HG03558 (cell line): ENCODE data around the gene GRAP2.

Source experiments
- ATAC-seq: cut with Tn5 transposase; IDR thresholded peaks from one replicate; pipeline ENCODE4 v1.9.1; 2021; ENCODE audit warnings: moderate number of reproducible peaks; ENCODE audit not compliant: unreplicated experiment; ENCODE audit errors: extremely low read depth

Gene GRAP2

GRCh38 chr22:39959640-39960447 lies 59.0 kb downstream of the GRAP2 start, which contains the start of gene TMA7B:
Gene TMA7B (plus strand): TSS chr22:39960397. CDS start chr22:39964375, 3,978 bp downstream.
- no peak for ATAC-seq

- peak; percentile 55 for ATAC-seq
These were observed 60.2 kb downstream of the GRAP2 start for GRCh38 chr22:39960791-39961746.

- no peak for ATAC-seq
These were observed 61.2 kb downstream of the GRAP2 start for GRCh38 chr22:39962071-39962470.

DNA sequence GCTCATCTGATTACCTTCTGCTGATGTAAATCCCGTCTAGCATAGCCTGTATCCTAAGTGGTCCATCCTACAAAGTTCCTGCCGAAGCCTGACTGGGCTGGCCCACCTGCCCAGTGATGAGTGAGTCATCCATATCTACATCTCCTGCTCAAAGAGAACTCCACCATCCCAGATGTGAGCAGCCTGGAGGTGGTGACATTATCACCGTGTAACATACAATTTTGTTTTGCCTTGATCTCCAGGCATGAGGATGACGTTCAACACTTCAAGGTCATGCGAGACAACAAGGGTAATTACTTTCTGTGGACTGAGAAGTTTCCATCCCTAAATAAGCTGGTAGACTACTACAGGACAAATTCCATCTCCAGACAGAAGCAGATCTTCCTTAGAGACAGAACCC lies 64.9 kb downstream of the GRAP2 start:
- no peak for ATAC-seq

- ATAC-seq, result no peak
These were observed 65.6 kb downstream of the GRAP2 start for GRCh38 chr22:39966470-39966869.

DNA sequence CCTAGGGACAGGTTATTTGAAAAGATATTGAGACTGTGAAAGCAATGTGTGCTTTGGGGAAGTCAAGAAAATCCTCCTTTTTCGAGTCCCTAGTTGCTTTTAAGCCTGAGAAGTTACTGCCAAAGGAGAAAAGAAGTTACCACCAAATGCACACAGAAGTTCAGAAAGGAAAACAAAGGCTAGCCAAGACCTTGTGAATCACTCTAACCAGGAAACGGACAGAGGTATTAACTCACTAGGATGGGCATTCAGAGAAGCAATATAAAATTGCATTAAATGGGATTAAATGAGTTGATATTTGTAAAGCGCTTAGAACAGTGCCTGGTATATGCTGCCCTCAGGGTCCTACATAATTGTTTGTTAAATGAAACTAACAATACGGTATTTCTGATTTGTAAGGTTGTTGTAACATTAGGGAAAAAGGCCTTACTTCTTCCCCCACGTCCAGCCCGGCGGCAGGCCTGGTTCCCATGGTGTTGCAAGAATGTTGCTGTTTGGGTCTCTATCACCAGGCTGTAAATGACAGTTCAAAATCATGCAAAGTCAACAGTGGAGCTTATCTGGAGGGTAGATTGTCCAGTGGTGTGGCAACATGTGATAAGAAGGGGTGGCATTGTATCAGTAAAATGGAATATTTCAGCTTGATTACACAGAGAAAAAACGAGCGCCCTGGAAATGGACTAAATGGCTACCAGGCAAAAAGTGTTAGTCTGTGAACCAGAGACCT lies 66.4 kb downstream of the GRAP2 start:
- no peak for ATAC-seq

DNA sequence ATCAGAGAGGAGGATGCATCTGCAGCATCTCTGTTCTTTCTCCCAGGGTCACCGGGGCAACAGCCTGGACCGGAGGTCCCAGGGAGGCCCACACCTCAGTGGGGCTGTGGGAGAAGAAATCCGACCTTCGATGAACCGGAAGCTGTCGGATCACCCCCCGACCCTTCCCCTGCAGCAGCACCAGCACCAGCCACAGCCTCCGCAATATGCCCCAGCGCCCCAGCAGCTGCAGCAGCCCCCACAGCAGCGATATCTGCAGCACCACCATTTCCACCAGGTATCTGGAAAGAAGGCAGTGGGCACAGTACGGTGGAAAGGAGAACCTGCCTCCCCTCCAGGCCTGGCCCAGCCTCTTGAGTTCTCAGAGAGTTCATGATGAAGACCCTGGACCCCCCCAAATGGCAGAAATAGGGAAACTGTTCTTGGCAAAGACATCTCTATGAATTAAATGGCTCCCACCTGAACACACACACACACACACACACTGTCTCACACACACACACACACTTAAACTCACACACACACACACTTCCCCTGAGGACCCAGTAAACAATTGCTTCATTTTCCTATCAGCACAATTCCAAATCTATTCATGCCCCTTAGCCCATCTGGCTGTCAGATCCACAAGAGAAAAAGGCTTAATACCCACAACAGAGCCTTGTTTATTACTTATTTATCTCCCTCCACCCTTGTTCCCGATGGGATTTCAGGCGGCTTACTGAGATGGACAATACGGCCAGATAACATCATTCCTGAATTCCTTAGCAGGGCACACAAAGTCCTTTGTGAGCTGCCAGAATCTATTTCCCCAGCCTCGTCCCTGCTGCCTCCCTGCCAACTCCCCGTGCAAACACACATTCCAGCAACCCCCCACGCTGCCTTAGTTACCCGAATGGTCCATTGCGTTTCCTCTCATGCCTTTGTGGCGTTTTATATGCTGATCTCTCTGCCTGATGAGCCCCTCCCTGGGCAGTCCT lies 67.4 kb downstream of the GRAP2 start:
- ATAC-seq, result no peak

DNA sequence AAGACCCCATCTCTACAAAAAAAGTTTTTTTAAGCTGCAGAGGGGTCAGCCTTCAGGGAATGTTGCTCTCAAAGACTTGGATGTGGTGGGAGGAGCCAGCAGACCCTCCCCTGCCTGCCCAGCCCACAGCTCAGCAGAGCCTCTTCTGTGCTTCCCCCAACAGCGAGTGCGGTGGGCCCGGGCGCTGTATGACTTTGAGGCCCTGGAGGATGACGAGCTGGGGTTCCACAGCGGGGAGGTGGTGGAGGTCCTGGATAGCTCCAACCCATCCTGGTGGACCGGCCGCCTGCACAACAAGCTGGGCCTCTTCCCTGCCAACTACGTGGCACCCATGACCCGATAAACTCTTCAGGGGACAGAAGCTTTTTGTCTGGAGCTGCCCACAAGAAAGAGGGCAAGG lies 69.9 kb downstream of the GRAP2 start:
- no peak for ATAC-seq

DNA sequence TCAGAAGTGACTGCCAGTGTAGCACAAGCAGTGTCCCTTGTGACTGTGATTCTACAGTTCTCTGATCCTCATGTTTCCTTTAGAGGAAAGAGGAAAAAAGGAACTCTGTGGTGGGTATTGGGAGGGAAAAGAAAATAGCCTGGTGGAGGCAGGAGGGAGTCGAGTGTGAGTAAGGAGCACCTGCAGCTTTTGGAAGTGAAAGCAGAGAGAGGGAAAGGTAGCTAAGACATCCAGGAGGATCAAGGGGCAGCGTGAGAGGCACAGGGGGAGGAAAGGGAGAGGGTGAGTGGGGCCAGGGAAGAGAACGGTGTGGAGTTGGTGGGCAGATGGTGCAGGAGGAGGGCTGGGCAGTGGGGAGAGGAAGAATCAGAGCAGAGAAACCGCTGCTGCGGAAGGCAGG lies 71.8 kb downstream of the GRAP2 start:
- no peak for ATAC-seq

DNA sequence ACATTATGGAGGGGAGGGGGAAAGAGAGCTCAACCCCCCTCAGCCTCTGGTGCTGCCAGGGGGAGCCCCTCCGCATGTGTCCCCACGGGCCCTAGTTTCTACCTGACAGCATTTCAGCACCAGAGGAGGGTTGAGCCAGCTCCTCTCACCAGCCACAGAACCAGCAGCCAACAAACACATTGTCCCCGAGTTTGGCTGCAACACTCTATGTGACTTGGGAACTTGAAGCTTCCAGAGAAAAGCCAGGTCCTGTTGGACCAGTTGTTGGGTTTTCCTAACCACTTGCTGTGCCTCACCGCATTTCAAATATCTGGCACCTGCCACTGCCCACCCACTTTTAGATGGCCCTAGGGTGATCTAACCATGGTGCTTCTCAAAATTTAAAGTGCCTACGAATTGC lies 72.8 kb downstream of the GRAP2 start:
- no peak for ATAC-seq

GRCh38 chr22:39974065-39974464 lies 73.2 kb downstream of the GRAP2 start:
- ATAC-seq, result no peak

GRCh38 chr22:39979048-39979447 lies 78.2 kb downstream of the GRAP2 start:
- ATAC-seq, result no peak

DNA sequence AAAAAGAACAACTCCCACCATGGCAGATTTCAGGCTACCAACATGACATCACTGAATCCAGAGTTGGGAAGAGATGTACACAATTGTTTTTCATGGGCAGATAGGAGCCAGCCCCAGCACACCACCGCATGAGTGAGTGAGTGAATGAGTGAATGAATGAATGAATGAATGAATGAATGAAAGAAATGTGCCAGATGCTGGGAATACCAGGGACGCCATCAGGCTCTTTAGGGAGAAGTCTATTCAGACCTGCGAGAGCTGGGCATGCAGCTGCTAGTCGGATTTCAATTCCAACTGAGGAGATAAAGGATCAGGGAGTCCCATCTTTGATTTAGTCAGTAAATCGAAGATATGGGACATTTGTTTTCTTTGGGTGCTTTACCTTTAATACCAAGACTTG lies 78.6 kb downstream of the GRAP2 start:
- ATAC-seq, result no peak

DNA sequence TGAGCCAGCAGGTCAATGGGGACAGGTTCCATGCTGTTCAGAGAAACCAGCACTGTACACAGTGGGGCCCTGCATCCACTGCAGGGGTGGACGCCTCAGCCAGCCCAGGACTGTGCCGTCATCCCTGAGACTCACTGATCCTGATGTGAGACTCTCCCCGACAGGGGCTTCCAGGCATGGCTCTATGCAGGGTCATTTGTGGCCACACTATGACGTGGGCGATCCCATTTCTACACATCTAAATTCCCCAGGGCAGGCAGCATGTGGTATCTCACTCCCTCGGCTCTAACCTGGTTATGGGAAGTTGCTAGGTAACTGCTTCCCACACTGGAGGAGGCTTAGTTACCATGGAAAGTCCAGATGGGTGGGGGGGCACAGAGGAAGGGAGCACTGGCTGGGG lies 79.7 kb downstream of the GRAP2 start:
- ATAC-seq, result no peak

DNA sequence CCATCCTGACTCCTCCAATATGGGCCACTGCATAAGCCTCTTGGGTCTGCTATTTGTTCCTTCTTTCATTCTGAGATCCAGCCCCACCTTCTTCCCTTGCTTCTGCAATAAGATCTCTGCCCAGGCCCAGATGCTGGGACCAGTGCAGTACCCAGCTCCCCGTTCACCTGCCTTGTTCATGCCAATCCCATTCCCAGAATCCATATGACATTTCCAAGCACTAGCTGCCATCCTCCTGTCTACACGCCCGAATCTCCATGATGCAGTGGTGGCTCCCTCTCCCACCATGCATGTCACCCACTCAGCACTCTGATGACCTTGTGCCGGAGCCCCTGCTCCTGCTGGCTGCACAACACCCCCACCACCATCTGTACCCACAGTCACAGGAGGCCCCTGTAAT lies 82.5 kb downstream of the GRAP2 start:
- no peak for ATAC-seq

GRCh38 chr22:39984006-39984405 lies 83.1 kb downstream of the GRAP2 start:
- no peak for ATAC-seq

DNA sequence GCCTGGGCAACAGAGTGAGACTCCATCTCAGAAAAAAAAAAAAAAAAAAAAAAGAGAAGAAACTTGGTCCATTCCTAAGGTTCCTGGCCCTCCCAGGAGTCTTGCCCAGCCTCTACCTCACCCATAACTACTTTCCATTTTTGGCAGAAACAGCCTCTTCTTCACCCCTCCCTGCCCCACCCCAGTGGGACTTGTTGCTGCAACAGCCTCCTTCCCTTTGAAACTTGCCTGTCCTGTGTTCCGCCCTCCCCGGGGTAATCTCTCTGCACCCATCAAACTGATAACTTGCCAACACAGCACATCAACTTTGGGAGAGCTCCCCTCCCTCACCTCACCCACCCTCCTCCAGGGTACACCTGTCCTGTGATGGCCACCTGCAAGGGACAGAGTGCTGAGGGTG lies 83.9 kb downstream of the GRAP2 start:
- ATAC-seq, result no peak

DNA sequence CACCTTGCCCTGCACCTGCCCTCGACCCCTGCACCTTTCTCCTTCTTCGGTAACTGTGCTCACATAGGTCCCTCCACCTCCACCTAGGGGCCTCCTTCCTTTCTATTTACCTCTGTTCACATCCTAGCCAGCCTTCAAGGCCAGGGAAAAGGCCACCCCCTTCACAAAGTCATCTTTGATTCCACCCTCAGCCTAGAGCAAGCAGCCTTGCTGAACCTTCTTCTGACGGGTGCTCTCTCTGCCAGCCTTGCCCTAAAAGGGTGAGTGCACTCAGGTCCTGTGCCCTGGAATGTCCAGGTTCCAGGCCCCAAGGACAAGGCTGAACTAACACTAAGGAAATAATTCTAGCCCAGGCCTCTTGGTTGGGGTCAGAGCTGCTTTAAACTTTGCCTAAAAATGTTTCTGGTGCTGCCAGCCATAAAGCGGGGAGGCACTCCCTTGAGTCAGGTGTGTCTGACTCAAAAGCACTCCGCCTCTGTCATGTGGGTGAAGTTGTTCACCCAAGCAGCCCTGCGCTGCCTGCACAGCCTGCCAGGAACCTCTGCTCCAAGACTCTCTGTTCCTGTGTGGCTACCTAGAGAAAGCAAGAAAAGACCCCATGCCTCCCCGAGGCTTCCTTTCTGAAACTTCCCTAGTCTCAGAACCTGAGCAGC lies 84.6 kb downstream of the GRAP2 start:
- no peak for ATAC-seq
